Neural progenitor cell (in vitro differentiated cells): ENCODE data around the gene HES4. TPM values are rescaled to one million over a fixed set of nuclear protein-coding genes. Genes with fewer than 3 reads are reported as not detected.

Experiments
- DNase-seq: peaks from one replicate; pipeline ENCODE4 v3.0.0-alpha.2; 2016; ENCODE audit warnings: low spot score
- H2AFZ ChIP-seq: fragments of 200-600 bp; sonication (generic); replicated peaks from 2 replicates; pipeline ENCODE4 v1.6.1; 2016; ENCODE audit warnings: antibody characterized with exemption
- H3F3A ChIP-seq: fragments of 200-600 bp; sonication (generic); 2 replicates; pipeline ENCODE4 v1.6.1; 2016; ENCODE audit warnings: antibody characterized with exemption, low read depth
- H3K27ac ChIP-seq: fragments of 200-600 bp; sonication (generic); 2 replicates; pipeline ENCODE4 v1.5.1; 2016; ENCODE audit warnings: mild to moderate bottlenecking
- H3K27me3 ChIP-seq: fragments of 200-600 bp; sonication (generic); 2 replicates; pipeline ENCODE4 v1.6.1; 2016; ENCODE audit warnings: mild to moderate bottlenecking, moderate library complexity
- H3K36me3 ChIP-seq: fragments of 200-600 bp; sonication (generic); 2 replicates; pipeline ENCODE4 v1.5.1; 2016
- H3K4me1 ChIP-seq: fragments of 200-600 bp; sonication (generic); 2 replicates; pipeline ENCODE4 v1.6.1; 2016; ENCODE audit warnings: mixed run types
- H3K4me2 ChIP-seq: fragments of 200-600 bp; sonication (generic); 2 replicates; pipeline ENCODE4 v1.6.1; 2016
- H3K4me3 ChIP-seq: fragments of 200-600 bp; sonication (generic); 2 replicates; pipeline ENCODE4 v1.5.1; 2016
- H3K79me2 ChIP-seq: fragments of 200-600 bp; sonication (generic); 2 replicates; pipeline ENCODE4 v1.6.1; 2016; ENCODE audit warnings: low read depth
- H3K9ac ChIP-seq: fragments of 200-600 bp; sonication (generic); 2 replicates; pipeline ENCODE4 v1.6.1; 2016
- H3K9me3 ChIP-seq: fragments of 200-600 bp; sonication (generic); 2 replicates; pipeline ENCODE4 v1.5.1; 2016; ENCODE audit warnings: low read depth
- H4K20me1 ChIP-seq: fragments of 200-600 bp; sonication (generic); 2 replicates; pipeline ENCODE4 v1.6.1; 2016; ENCODE audit warnings: low read depth
- H3K27ac Mint-ChIP-seq: 3 replicates; pipeline ENCODE4 v1.8.0; 2021; ENCODE audit warnings: mixed read lengths
- H3K27me3 Mint-ChIP-seq: 2 replicates; pipeline ENCODE4 v1.8.0; 2022; ENCODE audit warnings: low read depth, mild to moderate bottlenecking, inconsistent platforms, moderate library complexity, mixed read lengths; ENCODE audit not compliant: insufficient read depth
- H3K36me3 Mint-ChIP-seq: 3 replicates; pipeline ENCODE4 v1.8.0; 2021; ENCODE audit warnings: mixed read lengths
- H3K4me1 Mint-ChIP-seq: 3 replicates; pipeline ENCODE4 v1.8.0; 2021; ENCODE audit warnings: mixed read lengths
- H3K4me3 Mint-ChIP-seq: 3 replicates; pipeline ENCODE4 v1.8.0; 2021; ENCODE audit warnings: mild to moderate bottlenecking, moderate library complexity, mixed read lengths
- H3K9me3 Mint-ChIP-seq: 3 replicates; pipeline ENCODE4 v1.8.0; 2020; ENCODE audit warnings: mixed read lengths
- EZH2 ChIP-seq: fragments of 200-600 bp; sonication (generic); IDR thresholded peaks from 2 replicates; pipeline ENCODE4 v1.6.1; 2017; ENCODE audit warnings: antibody characterized with exemption, mild to moderate bottlenecking, moderate library complexity
- EZH2phosphoT487 ChIP-seq: fragments of 200-600 bp; sonication (generic); IDR thresholded peaks from 2 replicates; pipeline ENCODE4 v1.6.1; 2017; ENCODE audit warnings: antibody characterized with exemption
- total RNA-seq: library from RNA; depleted of rRNA; stranded (reverse); fragments of >200 nt; gene quantifications from 2 replicates; pipeline ENCODE4 v1.2.3, GENCODE V29; 2015; ENCODE audit warnings: low replicate concordance
- TF ChIP-seq, protein P1 (sequence below): fragments of 200-600 bp; sonication (generic); IDR thresholded peaks from 2 replicates; pipeline ENCODE4 v1.5.1; 2017; ENCODE audit warnings: antibody characterized with exemption, mild to moderate bottlenecking

The HES4 gene
- total RNA-seq, 1 donor from 2014 or later: 7.6 TPM

DNA sequence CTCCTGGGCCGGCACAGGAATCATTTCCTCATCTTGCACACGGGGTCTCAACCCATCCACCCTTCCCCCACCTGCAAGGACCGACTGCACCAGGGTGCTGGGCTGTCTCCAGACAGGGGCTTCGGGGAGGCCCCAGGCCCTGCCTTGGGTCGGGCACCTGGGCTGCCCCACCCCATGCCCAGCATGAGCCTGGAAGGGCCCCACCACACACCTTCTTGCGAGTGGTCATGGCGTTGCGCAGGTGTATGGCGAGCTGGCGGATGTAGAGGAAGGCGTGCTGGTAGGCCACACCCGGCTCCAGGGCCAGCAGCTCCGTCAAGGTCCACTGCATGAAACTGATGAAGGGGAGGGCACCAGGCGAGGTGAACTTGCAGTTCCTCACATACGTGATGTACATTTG is 47.7 kb downstream of the HES4 start:
- no peak overlapping the region for H3K27ac Mint-ChIP-seq
- Histone ChIP-seq H3K79me2 (peaks cover 4% of the 10 kb centered on the region), H3F3A (no peaks in the 10 kb centered on the region), H3K4me3 (no peak overlapping the region), H3K27ac (no peak overlapping the region), H2AFZ (no peak overlapping the region), H3K9me3 (no peaks in the 10 kb centered on the region), H3K27me3 (no peaks in the 10 kb centered on the region), H3K9ac (no peak overlapping the region), H4K20me1 (peaks cover 56% of the 10 kb centered on the region), H3K4me2 (no peak overlapping the region), H3K4me1 (no peaks in the 10 kb centered on the region), H3K36me3 (no peaks in the 10 kb centered on the region)
- peaks cover 28% of the 10 kb centered on the region for H3K36me3 Mint-ChIP-seq
- peaks cover 6% of the 10 kb centered on the region for H3K27me3 Mint-ChIP-seq
- DNase-seq: no peak
- TF ChIP-seq, protein P1, sequence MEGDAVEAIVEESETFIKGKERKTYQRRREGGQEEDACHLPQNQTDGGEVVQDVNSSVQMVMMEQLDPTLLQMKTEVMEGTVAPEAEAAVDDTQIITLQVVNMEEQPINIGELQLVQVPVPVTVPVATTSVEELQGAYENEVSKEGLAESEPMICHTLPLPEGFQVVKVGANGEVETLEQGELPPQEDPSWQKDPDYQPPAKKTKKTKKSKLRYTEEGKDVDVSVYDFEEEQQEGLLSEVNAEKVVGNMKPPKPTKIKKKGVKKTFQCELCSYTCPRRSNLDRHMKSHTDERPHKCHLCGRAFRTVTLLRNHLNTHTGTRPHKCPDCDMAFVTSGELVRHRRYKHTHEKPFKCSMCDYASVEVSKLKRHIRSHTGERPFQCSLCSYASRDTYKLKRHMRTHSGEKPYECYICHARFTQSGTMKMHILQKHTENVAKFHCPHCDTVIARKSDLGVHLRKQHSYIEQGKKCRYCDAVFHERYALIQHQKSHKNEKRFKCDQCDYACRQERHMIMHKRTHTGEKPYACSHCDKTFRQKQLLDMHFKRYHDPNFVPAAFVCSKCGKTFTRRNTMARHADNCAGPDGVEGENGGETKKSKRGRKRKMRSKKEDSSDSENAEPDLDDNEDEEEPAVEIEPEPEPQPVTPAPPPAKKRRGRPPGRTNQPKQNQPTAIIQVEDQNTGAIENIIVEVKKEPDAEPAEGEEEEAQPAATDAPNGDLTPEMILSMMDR: no peak
- no peak for TF ChIP-seq EZH2
- no peak for TF ChIP-seq EZH2phosphoT487
- H3K4me1 Mint-ChIP-seq: peaks cover 3% of the 10 kb centered on the region
- H3K9me3 Mint-ChIP-seq: no peaks in the 10 kb centered on the region
- no peak overlapping the region for H3K4me3 Mint-ChIP-seq

DNA sequence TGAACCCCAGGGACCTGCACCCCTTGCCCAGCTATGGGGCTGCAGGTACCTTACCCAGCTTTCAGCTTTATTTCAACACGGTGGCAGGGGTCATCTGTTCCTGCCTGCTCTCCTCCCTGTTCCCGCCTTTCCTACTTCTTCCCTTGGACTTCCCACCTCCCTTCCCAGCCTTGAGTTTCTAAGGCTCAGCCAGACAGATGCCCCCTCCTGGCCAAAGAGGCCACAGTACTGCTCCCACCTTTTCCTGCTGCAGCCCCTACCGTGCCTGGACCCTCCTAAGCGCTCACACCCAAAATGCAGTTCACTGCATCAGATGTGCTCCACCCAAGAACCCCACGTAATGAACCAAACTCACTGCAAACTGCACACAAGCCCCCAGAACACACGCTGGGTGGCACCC is 48.5 kb downstream of the HES4 start:
- peaks cover 62% of the 10 kb centered on the region for H4K20me1 ChIP-seq
- Mint-ChIP-seq H3K4me1 (peaks cover 3% of the 10 kb centered on the region), H3K27ac (no peak overlapping the region), H3K36me3 (peaks cover 32% of the 10 kb centered on the region), H3K4me3 (peak overlapping the region; percentile 44), H3K27me3 (peaks cover 9% of the 10 kb centered on the region), H3K9me3 (no peaks in the 10 kb centered on the region)
- H3K4me1 ChIP-seq: no peaks in the 10 kb centered on the region
- no peaks in the 10 kb centered on the region for H3K9me3 ChIP-seq
- H3F3A ChIP-seq: no peaks in the 10 kb centered on the region
- H3K79me2 ChIP-seq: no peaks in the 10 kb centered on the region
- H3K9ac ChIP-seq: no peak overlapping the region
- H3K4me3 ChIP-seq: no peak overlapping the region
- no peak overlapping the region for H2AFZ ChIP-seq
- no peaks in the 10 kb centered on the region for H3K36me3 ChIP-seq
- no peak overlapping the region for H3K4me2 ChIP-seq
- TF ChIP-seq EZH2 (no peak), EZH2phosphoT487 (no peak)
- TF ChIP-seq, protein P1: peak; percentile 52
- H3K27ac ChIP-seq: no peak overlapping the region
- H3K27me3 ChIP-seq: no peaks in the 10 kb centered on the region
- DNase-seq: peak; percentile 58

DNA sequence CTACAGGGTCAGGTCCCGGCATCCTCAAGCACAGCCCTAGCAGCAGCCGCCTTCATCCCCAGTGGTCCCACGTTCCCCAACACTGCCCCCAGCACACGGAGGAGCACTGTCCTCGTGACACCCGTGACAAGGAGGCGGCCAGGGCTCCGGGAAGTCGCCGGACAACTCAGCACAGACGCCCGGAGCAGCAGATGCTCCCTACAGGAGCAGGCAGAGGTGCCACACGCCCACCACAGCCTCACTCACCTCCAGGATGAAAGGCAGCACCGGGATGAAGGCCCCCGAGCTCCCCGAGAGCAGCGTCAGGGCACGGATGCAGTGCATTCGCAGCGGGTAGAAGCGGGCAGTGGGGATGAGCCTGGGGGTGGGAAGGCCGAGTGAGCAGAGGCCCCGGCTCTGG is 49.0 kb downstream of the HES4 start:
- H3K9me3 Mint-ChIP-seq: no peaks in the 10 kb centered on the region
- no peak overlapping the region for H3K27ac Mint-ChIP-seq
- Histone ChIP-seq H3F3A (no peaks in the 10 kb centered on the region), H2AFZ (no peak overlapping the region), H3K27me3 (no peaks in the 10 kb centered on the region), H3K4me1 (no peaks in the 10 kb centered on the region), H3K9ac (no peak overlapping the region), H3K4me3 (no peak overlapping the region), H4K20me1 (peaks cover 64% of the 10 kb centered on the region), H3K27ac (no peak overlapping the region), H3K4me2 (no peak overlapping the region), H3K9me3 (no peaks in the 10 kb centered on the region), H3K79me2 (no peaks in the 10 kb centered on the region), H3K36me3 (no peaks in the 10 kb centered on the region)
- H3K27me3 Mint-ChIP-seq: peaks cover 9% of the 10 kb centered on the region
- H3K4me3 Mint-ChIP-seq: peak overlapping the region; percentile 52
- TF ChIP-seq, protein P1: no peak
- TF ChIP-seq EZH2: no peak
- TF ChIP-seq EZH2phosphoT487: no peak
- H3K36me3 Mint-ChIP-seq: peaks cover 34% of the 10 kb centered on the region
- no peak for DNase-seq
- H3K4me1 Mint-ChIP-seq: peaks cover 3% of the 10 kb centered on the region
